ENCODE results near the gene ERRFI1. TPM values are rescaled to one million over a fixed set of nuclear protein-coding genes. Genes with fewer than 3 reads are reported as not detected.
A peak's percentile ranks its signal among the peaks of the same experiment; 100 is the strongest.

The ERRFI1 gene
- polyA plus RNA-seq, 3 donors = 17.7 to 23.5 (median 20.7) TPM

DNA sequence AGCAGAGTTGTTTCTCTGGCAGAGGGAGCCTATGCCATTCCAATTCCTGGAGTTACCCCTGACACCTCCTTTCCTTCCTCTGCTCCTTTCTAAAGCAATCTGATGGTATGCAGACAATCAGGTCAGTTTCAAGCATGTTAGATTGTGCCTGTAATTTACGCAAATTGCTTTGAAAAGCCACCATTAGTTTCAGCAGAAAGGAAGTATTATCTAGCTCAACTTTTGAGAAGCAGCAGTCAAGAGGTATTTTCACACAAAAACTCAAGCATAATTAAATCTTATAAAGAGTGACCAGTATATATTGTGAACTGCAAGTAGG lies 2.2 kb downstream of the ERRFI1 start:
- no peak for DNase-seq (ENCODE audit: extremely low read depth in 1 of 11, low read depth in 9 of 11, low spot score in 4 of 11)

DNA sequence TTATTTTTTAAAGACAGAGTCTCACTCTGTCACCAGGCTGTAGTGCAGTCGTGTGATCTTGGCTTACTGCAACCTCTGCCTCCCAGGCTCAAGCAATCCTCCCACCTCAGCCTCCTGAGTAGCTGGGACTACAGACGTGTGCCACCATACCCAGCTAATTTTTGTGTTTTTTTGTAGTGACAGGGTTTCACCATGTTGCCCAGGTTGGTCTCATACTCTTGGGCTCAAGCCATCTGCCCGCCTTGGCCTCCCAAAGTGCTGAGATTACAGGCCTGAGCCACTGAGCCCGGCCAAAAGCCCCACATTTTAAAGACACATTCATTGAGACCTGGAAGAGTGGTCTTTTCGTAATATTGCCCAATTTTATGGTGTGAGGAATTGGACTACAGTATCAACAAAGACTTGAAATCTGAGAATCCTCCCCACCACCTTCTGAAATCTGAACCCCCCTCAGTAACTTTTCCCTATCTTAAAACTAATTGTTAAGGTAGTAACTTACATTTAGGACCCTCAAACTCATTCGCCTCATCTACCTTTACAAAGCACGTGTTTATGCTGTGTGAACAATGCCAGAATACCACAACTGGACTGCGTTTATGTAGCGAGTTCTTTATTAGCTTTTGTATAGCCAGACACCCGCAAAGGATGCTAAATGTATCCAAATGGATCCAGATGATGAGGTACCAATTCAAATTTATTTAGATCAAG lies 2.7 kb downstream of the ERRFI1 start:
- DNase-seq (ENCODE audit: extremely low read depth in 1 of 11, low read depth in 9 of 11, low spot score in 4 of 11) = no peak

DNA sequence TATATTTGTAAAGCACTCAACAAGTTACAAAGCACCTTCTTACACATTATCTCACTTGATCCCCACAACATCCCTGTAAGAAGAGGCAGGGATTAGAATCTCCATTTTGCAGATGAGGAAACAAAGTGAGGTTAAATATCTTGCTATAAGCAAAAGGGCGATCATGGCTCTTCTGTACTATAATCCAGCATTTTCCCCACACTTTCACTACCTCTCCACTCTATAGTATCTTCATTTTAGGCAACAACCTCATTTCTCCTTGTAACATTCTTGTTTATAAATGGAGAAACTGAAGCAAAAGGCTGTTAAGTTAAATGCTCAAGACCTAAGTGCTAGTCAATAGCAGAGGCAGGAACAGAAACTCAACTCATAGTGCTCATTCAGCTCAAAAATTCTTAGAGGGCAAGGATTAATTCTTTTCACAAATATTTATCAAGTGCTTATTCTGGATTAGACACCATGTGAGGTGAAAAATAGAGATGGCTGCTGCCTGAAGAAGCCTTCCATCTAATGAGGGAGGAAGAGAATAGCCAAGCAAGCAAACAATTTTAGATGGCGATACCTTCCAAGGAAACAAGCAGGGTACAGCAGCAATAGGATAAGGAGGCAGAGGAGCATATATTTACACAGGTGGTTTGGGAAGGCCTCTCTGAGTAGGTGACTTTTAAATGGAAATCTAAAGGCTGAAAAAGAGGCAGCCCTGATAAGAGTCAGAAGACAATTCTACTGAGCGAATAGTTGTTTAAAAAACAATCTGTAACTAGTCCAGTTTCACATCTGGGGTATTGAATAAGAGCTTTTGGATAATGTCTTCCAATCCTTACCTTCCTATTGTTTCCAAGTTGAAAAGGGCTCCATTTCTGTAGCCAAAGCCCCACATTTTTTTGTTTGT lies 3.5 kb downstream of the ERRFI1 start:
- DNase-seq (ENCODE audit: extremely low read depth in 1 of 11, low read depth in 9 of 11, low spot score in 4 of 11) = no peak

DNA sequence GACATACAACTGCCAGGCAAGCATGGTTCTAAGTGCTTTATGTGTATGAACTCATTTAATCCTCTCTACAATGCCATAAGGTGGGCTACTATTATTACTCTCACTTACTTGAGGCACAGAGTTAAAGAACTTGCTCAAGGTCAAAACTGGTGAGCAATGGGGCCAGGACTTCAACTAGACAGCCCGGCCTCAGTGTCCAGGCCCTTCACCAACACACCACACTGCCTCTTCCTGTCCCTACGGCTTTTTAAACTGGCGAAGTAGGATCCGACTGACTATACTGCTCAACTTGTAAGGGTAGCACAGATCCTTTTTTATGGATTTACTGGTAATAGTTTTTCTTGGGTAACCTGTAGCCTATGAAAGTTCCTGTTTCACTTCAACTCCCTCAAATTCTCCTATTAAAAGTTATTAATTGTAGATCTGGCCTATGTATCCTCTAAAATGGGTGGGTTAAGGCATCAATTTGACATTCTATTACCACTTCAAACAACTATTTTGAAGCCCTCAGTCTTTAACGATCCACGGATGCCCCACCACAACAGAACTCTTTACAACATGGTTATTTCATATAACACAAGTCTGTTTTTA lies 4.3 kb downstream of the ERRFI1 start:
- no peak for DNase-seq (ENCODE audit: extremely low read depth in 1 of 11, low read depth in 9 of 11, low spot score in 4 of 11)

DNA sequence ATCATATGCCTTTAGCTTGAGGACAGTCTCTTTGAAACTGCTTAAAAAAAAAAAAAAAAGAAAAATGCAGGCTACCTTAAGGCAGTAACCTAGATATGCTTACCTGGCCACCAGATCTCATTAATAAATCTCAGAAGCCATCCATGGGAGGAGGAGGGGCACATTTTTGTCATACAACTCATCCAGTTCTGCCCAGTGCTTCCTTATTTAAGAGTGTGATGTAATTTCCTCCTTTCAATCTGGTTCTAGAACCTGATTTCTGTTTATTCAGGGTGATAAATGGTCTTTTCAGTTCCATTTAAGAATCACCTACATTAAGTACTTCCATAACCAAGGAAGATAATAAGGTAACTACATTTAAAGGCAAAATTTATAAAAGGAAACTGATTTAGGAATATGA lies 6.1 kb downstream of the ERRFI1 start:
- DNase-seq (ENCODE audit: extremely low read depth in 1 of 11, low read depth in 9 of 11, low spot score in 4 of 11) = no peak

DNA sequence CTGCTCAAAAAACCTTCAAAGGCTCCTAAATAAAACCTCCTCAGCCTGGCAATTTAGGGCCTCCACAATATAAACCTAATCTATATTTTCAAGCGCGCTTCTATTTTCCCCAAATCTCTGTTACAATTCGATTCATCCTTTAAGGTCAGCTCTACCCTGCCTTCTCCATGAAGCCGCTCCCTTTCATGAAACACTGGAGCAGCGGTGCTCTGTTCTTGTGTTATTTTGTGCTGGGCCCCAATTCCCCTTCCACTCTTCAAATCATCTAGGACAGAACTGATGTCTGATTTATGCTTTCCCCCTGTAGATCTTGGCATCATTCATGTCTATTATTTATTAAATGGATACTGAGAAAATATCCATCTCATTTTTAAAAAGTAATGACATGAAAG lies 6.9 kb downstream of the ERRFI1 start:
- DNase-seq (ENCODE audit: extremely low read depth in 1 of 11, low read depth in 9 of 11, low spot score in 4 of 11) = no peak

DNA sequence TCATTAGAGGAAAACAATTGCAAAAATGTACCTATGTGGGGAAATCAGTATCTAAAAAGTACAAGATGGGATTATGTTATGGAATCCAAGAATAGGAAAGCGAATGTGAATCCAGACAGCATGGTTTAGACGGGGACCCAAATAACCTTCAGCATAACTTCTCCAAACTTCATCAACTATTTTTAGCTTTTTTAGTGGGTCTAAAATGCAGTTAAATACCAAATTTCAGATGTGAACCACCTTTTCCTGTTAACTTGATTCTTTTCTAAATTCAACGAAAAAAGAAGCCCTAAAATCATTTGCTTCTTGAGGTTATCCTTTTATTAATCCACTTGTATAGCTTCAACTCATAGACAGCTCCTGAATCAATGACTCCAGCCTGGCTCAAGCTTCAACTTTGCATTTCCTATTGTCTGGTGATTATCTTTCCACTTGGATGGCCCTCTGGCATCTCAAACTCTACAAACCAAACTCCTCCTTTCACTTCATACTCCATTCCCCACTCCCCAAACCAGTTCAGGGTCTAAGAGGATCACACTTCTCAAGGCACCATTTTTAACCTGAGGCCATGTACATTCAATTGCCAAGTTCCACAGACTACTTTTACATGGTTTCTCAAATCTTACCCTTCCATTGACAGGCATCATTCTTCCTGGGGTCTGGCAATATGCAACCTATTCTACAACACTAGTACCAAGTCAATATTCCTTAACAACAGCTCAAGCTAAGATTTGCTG lies 7.4 kb downstream of the ERRFI1 start:
- no peak for DNase-seq (ENCODE audit: extremely low read depth in 1 of 11, low read depth in 9 of 11, low spot score in 4 of 11)

DNA sequence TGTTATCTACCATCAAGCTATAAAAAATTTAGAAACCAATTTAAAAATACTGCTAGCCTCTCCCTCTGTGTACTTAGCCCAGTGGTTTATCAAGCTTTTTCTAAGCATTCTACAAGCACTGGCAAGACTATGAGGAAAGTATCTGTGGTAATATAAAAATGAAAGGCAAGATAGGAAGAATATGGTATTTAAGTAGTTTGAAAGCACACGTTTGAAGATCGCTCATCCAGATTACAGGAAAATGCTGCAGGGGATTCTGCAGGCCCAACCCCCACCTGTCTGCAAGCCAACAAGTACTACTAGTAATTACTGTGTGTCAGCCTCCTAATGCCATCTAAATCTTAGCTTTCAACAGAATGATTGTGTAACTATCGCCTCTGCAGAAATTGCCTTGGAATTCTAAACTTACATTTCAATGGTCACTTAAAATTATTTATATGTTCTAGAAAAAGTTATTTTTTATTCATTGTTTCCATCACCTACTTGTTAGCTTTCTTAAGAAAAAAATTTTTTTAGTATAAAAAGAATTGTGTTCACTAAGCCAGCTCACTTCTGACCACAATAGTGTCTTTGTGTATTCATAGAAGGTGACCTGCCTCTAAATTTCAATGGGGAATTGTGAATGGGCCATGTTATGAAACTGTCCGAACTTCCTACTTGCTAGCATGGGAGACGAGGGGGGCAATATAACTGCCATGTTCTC lies 8.5 kb downstream of the ERRFI1 start:
- no peak for DNase-seq (ENCODE audit: extremely low read depth in 1 of 11, low read depth in 9 of 11, low spot score in 4 of 11)

DNA sequence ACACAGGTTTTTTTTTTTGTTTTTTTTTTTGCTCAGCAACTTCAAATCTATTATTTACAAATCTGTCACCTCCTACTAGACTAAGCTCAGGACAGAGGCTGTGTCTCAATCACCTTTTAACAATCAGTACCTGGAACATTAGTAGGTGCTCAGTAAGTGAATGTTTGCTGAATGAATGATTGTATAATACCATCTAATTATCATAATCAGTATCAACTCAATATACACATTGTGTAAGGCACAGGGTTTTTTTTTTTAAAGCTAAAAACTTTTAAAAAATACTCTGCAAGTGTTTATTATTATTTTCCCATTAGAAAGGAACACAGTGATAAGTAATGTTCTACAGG lies 9.2 kb downstream of the ERRFI1 start:
- DNase-seq (ENCODE audit: extremely low read depth in 1 of 11, low read depth in 9 of 11, low spot score in 4 of 11) = no peak

DNA sequence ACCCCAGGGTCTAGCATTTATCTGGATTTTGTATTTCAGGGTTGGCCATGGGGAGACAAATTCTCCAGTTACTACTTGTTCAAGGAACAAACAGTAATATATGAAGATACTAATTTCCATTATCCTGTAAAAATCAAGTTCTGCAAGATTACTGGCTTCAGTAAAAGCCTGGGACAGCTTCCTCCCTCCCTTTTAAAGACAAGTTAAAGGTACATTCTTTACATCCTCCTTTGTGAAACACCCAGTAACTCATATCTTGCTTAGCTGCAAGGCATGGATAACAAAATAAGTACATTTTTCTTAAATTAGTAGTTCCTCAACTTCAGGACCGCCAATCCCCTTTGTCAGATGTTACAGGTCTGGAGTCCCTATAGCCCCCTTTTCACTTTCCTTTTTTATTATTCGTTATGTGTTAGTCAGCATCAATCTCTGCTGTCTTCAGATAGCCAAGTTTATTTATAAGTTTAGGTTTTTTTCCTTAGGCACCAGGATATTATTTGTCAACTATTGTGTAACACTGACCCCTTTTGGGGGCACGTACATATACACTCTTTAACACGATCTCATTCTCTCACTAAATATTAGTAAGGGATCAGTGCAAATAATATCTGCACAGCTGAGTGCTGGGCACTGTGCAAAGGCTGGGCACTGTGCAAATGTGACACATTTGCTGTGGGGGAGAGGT lies 9.8 kb downstream of the ERRFI1 start:
- no peak for DNase-seq (ENCODE audit: extremely low read depth in 1 of 11, low read depth in 9 of 11, low spot score in 4 of 11)

DNA sequence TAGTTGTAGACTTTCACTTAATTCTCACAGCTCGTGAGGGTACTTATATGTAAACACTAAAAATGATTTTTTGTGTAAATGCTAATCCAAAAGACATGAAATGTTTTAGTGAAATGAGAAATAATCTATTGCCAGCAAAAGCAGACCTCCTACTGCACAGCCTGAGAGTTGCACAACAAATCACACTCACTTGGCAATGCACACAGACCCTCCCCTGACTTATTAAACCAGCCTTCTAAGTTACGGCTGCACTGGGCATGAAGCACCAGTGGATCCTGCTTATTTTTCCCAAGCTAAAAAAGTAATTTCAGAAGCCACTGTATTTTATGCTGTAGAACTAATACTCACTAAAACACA lies 10.3 kb downstream of the ERRFI1 start:
- DNase-seq (ENCODE audit: extremely low read depth in 1 of 11, low read depth in 9 of 11, low spot score in 4 of 11) = no peak

DNA sequence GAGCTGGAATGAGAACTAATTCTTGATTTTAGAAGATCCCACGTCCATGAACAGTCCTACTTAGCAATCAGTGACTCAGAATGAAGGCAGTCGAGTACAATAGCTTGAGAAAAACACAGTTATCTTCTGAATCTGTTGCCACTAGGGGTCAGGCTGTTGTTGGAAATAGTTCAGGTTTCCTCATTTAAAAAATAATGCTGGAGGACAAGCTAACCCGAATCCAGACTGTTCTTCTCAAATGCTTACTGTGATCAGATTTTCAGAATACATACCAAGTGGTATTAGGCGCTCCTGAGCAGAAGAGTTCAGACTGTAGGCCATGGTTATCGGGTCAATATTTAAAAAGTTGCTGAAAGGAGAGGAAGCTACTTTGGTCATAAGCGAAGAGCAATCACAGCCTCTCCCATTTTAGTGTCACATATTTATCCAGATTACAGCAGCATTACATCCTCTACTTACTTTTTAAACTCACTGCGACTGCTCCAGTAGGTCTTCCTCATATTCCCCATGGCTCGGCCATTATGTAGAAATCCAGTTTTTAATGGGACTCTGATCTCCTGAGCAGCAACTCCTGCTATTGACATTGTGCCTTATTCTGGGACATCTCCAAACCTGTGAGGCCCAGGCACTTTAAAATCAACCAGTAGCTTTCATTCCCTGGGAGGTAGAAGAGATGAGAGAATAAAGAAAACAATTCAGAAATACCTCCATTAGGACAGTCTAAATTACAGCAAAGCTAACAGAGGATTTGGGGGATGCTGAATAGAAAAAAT lies 10.9 kb downstream of the ERRFI1 start:
- peak in 6 of 11 donors; percentile 47 to 77 (median 68) for DNase-seq (ENCODE audit: extremely low read depth in 1 of 11, low read depth in 9 of 11, low spot score in 4 of 11)

DNA sequence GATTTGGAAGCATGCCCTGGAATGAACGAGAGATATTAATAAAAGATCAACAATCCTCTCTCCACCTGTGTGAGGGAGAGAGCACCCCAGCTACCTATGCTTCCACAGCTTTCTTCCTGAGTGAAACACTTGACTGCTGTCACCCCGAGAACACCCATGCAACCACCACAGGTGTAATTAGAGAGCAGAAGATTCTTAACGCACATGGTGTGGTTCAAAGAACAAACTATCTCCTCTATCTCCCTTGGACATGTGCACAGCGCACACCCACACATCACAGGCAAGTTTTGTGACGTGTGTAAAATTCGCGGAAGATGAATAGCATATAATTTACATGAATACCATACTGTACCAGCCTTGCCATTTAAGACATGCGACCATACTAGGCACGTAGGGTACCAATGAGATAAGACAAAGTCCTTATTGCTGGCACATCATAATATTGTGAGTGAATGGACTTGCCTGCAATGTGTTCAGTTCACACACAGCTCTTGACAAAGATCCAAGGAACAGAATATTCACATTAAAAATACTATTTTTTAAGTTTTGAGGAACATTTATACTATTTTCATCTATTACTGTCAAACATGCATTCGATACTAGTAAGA lies 11.6 kb downstream of the ERRFI1 start:
- no peak for DNase-seq (ENCODE audit: extremely low read depth in 1 of 11, low read depth in 9 of 11, low spot score in 4 of 11)

DNA sequence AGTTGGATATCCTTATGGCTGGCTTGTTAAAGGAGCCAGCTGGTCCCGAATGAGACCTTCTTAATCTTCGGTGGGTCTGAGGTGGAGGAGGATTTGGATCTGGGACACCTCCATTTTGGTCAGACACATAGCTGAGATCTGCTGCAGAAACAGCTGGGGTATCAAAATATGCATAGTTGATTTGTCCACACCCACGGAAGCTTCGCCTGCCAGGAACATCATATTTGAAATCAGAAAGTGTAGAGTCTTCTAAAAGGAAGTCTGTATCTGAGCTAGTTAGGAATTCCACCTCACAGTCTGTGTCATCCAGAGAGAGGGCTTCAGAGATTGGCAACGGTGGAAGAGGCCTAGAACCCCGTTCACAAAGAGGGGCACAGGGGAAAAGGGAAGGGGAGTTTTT lies 12.3 kb downstream of the ERRFI1 start:
- no peak for DNase-seq (ENCODE audit: extremely low read depth in 1 of 11, low read depth in 9 of 11, low spot score in 4 of 11)

DNA sequence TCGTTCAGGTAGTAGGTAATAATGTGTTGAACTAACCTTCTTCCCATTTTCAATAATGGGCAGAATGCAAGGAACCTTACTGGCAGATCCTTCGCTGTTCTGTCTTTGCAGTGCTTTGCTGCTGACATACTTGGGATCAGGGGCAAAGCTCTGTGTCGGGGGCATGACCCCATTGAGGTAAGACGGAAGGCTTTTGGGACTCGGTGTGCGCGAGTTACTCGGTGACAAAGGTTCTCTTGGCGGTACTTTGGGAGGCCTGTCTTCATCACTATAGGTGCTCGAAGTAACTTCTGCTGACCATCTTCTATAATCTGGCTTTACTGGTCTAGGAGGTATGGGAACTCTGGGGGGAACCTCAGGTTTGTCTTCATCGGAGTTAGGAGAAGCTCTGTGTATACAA lies 12.7 kb downstream of the ERRFI1 start:
- DNase-seq (ENCODE audit: extremely low read depth in 1 of 11, low read depth in 9 of 11, low spot score in 4 of 11) = no peak

DNA sequence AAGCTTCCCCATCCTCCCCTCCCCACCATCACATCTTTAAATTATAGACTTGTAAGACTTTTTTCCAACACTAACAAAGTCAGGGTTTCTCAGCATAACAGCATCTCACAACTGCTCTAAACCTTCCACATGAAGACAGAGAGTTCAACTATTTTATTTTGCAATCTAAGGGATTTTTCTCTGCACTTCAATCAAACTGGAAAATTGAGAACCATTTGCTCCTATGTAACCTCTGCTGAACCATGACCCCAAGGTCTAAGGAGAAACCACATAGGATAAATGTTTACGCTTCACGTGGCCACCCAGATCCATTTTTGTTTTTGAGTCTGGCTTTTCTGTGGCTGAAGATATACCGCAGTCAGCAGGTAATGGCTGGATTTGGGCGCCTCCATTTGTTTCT lies 13.2 kb downstream of the ERRFI1 start:
- no peak for DNase-seq (ENCODE audit: extremely low read depth in 1 of 11, low read depth in 9 of 11, low spot score in 4 of 11)

DNA sequence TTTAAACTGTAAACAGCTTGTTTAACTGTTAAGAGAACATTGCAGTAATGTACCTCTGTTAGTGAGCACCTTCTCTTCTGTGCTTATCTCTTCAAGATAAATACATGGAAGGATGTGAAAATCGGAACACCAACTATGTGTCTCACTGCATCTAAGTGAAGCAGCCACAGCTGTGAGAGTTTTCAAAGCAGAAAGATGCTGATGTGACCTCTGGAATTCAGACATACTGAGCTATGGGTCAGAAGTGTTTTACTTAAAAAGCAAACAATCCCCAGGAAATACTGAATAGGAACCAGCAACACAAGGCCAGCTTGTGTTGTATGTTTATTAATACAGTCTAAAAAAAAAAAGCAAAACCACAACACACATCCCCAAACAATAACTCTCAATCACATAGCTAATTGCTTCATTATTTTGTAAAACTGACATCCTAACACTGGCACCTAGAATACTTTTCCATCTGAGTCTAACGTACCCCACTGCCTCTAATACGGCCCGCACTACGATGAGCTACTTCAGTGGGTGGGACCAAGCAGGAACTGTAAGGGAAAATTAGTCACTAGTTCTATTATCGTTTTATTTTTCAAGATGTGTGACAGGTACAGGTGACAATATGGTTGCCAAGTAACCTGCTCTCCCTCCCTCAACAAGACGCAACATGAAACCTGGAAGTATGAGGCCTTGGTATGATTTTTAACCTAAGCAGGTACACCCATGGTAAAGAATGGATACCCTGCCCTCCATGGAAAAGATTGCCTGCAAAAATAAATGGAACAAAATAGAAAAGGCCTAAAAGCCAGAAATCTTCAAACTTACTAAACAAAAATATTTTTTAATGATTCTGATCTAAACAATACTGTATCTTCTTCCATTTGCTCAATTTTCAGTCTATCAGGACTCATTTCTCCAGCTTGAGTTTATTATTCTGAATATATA lies 13.9 kb downstream of the ERRFI1 start:
- no peak for DNase-seq (ENCODE audit: extremely low read depth in 1 of 11, low read depth in 9 of 11, low spot score in 4 of 11)

Measured in renal cortex interstitium (tissue), 11 donors.